Astrocyte of the cerebellum (primary cell): ENCODE data around the gene ALG2.

Experiments
- DNase-seq: peaks from one replicate; pipeline ENCODE4 v3.0.0-alpha.2; 2011; ENCODE audit warnings: low read depth
- H3K4me3 ChIP-seq: 2 replicates; pipeline ENCODE4 v1.5.1; 2011; ENCODE audit warnings: mild to moderate bottlenecking, low read depth, low read length, moderate library complexity
- in situ Hi-C: cut with HindIII; loops from 2 replicates; pipeline ENCODE4 v1.10.0; 2017; ENCODE audit warnings: low sequenced_read_pairs
- TF ChIP-seq, protein P1 (sequence below): IDR thresholded peaks from 2 replicates; pipeline ENCODE4 v1.5.1; 2012; ENCODE audit warnings: low read length, low read depth, moderate library complexity, mild to moderate bottlenecking; ENCODE audit errors: missing control alignments

ALG2 gene

DNA sequence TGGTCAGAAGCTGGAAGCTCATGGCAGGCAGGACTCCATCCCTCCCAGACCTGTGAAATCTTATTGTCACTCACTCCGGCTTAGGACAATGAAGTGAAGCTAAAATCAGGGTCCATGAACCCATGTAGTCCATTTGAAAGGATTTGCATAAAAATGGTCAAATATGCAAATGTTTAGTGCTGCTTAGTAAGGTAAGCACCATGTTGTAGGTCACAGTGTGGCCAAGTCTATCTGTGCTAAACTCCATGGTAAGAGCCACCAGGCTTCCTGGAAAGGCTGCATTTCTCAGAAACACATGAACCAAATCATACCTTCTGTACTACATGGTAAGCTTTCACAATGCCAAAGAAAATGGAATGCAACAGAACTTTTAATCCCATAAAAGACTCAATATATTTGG lies 5.7 kb downstream of the ALG2 start:
- TF ChIP-seq, protein P1, sequence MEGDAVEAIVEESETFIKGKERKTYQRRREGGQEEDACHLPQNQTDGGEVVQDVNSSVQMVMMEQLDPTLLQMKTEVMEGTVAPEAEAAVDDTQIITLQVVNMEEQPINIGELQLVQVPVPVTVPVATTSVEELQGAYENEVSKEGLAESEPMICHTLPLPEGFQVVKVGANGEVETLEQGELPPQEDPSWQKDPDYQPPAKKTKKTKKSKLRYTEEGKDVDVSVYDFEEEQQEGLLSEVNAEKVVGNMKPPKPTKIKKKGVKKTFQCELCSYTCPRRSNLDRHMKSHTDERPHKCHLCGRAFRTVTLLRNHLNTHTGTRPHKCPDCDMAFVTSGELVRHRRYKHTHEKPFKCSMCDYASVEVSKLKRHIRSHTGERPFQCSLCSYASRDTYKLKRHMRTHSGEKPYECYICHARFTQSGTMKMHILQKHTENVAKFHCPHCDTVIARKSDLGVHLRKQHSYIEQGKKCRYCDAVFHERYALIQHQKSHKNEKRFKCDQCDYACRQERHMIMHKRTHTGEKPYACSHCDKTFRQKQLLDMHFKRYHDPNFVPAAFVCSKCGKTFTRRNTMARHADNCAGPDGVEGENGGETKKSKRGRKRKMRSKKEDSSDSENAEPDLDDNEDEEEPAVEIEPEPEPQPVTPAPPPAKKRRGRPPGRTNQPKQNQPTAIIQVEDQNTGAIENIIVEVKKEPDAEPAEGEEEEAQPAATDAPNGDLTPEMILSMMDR = no peak
- in situ Hi-C loops = no loop called here
- no peak overlapping the region for H3K4me3 ChIP-seq
- DNase-seq = no peak

DNA sequence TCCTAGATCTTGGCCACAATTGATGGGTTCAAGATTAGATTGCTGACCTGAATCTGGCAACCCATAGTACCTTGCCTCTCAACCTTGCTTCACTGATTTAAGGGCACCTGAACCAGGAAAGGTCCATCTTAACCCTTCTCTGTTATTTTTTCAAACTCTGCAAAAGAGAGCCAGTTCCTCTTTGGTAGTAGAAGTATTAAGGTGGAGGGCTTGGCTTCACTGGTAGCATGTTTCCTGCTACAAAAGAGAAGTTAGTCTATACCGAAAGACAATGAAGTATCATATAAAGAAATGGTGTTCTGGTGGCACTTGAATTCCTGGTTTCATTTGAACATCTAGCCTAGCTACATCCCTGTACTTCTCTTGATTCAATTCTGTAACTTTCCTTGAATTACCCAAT lies 8.5 kb downstream of the ALG2 start:
- in situ Hi-C loops = no loop called here
- DNase-seq = no peak
- no peak overlapping the region for H3K4me3 ChIP-seq
- TF ChIP-seq, protein P1 = no peak

DNA sequence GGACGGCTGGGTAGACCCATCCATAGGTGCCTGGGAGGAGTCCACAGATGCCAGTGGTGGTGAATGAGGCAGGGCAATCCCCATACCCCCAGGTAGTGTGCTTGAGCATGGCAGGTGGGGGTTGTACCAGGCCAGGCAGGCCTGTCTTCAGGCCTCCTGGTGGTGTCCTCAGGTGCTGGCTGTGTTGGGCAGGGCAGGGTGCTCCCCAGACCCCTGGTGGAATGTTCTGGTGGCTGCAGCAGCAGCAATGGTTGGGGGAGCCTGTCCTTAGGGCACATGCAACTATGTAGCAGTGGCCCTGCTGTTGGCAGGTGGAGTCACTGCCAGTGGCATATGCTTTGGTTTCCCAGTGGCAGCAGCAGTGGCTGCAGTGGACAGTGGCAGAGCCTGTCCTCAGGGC lies 10.0 kb downstream of the ALG2 start:
- no peak for DNase-seq
- no peak overlapping the region for H3K4me3 ChIP-seq
- TF ChIP-seq, protein P1 = no peak
- in situ Hi-C loops = no loop called here

DNA sequence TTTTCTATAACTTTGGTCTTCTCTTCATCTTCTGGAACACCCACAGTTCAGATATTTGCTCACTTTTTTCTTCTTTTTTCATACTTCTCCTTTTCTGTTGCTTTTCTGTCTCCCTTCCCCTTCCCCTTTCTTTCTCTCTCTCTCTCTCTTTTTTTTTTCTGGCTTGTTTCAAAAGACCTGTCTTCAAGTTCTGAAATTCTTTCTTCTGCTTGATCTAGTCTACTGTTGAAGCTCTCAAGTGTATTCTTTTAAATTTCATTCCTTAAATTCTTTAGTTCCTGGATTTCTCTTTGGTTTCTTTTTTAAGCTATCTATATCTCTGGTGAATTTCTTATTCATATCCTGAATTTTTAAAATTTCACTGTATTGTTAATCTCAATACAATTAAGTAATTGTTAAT lies 11.2 kb downstream of the ALG2 start:
- no peak overlapping the region for H3K4me3 ChIP-seq
- TF ChIP-seq, protein P1 = no peak
- in situ Hi-C loops = no loop called here
- DNase-seq = no peak

DNA sequence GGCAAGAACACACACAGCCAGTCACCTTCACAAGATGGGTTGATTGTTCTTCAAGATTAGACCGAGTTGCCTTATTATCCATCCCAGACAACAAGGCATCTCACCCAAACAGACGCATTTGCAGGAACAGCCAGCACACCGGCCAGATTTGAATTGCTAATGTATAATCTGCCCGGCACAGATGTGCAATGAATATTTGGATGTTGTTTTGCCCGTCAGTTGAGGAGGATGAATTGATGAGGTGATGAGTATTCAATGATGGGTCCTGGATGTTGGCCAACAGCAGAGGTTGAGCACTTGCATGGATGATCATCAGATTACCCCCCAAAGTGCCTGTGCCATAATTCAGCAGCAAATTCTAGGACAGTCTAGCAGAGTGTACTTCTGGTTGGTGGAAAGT lies 20.1 kb downstream of the ALG2 start:
- in situ Hi-C loops = no loop called here
- TF ChIP-seq, protein P1 = no peak
- no peak overlapping the region for H3K4me3 ChIP-seq
- DNase-seq = no peak

DNA sequence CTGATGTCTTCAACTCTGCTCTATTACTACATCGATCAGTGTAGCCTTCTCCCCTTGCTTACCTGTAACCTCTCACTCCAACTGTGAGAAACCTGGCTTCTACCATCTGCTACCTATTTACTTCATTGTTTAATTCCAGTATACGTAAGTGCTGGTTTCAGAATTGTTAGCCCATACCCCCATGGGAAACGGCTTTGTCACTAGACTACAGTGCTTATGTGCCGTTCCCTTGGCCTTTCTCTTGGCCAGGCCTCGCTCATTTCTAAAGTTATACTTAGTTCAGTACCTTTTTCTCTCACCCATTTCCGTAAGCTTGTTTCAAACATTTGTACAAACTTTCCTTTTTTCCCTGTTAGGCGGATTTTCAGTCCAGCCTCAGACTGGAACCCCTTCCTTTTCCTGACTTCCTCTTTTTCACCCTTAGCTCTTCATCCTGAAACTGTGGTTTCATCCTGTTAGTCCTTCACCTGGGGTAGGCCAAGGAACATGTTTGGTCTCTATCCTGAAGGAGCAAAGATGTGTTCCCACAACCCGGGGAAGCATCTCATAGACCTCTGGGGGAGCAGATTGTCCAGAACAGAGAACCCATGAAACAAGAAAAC lies 21.7 kb downstream of the ALG2 start:
- no peak for DNase-seq
- in situ Hi-C loops = no loop called here
- TF ChIP-seq, protein P1 = no peak
- no peak overlapping the region for H3K4me3 ChIP-seq

DNA sequence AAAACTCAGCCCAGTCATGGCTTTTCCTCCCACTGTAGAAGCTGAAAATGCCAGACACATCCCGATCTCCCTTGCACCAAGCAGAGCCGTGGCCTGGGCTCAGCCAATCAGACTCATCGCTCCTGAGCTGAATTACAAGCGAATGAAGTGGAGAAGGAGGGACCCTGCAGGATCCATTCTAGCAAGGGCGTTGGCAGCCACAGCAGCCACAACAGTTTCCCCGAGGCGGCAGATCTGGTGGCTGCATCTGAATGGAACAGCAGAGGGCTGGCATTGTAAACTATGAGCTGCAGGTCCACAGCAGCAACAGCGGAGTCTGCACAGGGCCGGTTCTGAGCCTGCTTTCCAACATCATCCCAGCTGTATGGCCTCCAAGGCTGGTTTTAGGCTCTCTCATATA lies 23.8 kb downstream of the ALG2 start:
- no peak overlapping the region for H3K4me3 ChIP-seq
- in situ Hi-C loops = no loop called here

More for the DNA sequence above, 23.8 kb downstream of the ALG2 start:
- TF ChIP-seq, protein P1 = no peak
- DNase-seq = no peak
